H1 (cell line): ENCODE measurements around the gene LGALS12. TPM values are rescaled to one million over a fixed set of nuclear protein-coding genes. Genes with fewer than 3 reads are reported as not detected.

Source experiments
- CTCF ChIA-PET: fragments of 300-600 bp; sonication (Branson Sonifier 250); formaldehyde crosslinking; loops from one replicate; lab custom pipeline; 2021; ENCODE audit not compliant: partially characterized antibody; lab: Charles Lee
- POLR2A ChIA-PET: fragments of 300-600 bp; sonication (Branson Sonifier 250); formaldehyde crosslinking; loops from one replicate; lab custom pipeline; 2021; ENCODE audit warnings: inconsistent platforms; ENCODE audit not compliant: partially characterized antibody; lab: Charles Lee
- DNase-seq, 2 experiments: peaks; one replicate each; pipeline versions ENCODE4 v3.0.0 to v3.0.0-alpha.2; 2010 to 2022; ENCODE audit warnings: low spot score in 2 of 2, low read depth in 1 of 2, mixed read lengths in 1 of 2
- FAIRE-seq: peaks from 2 replicates; lab custom pipeline; 2011; peaks lifted over from hg19 to GRCh38; lab: Jason Lieb, UNC
- H2AFZ ChIP-seq: 2 replicates; pipeline ENCODE4 v1.8.1; 2012; ENCODE audit warnings: low read length, inconsistent platforms
- H2AK5ac ChIP-seq: 2 replicates; pipeline ENCODE4 v1.6.1; 2013; ENCODE audit warnings: low read depth, low read length
- H2BK120ac ChIP-seq: replicated peaks from 2 replicates; pipeline ENCODE3; 2013; ENCODE audit warnings: low read depth, low read length, inconsistent platforms
- H2BK12ac ChIP-seq: 2 replicates; pipeline ENCODE4 v1.6.1; 2013; ENCODE audit warnings: low read depth, low read length
- H2BK15ac ChIP-seq: 2 replicates; pipeline ENCODE4 v1.6.1; 2013; ENCODE audit warnings: low read length
- H2BK20ac ChIP-seq: 2 replicates; pipeline ENCODE4 v1.6.1; 2013; ENCODE audit warnings: low read length
- H2BK5ac ChIP-seq: 2 replicates; pipeline ENCODE4 v1.6.1; 2013; ENCODE audit warnings: low read depth, low read length
- H3K14ac ChIP-seq: 2 replicates; pipeline ENCODE4 v1.6.1; 2013; ENCODE audit warnings: inconsistent platforms; ENCODE audit not compliant: insufficient read length
- H3K18ac ChIP-seq: 2 replicates; pipeline ENCODE4 v1.6.1; 2013; ENCODE audit warnings: low read length; ENCODE audit errors: extremely low read depth
- H3K23ac ChIP-seq: 2 replicates; pipeline ENCODE4 v1.6.1; 2013; ENCODE audit warnings: inconsistent platforms; ENCODE audit not compliant: insufficient read length
- H3K23me2 ChIP-seq: 2 replicates; pipeline ENCODE4 v1.6.1; 2013; ENCODE audit warnings: low read depth, low read length
- H3K27ac ChIP-seq: 2 replicates; pipeline ENCODE4 v1.6.1; 2011; ENCODE audit warnings: low read depth, low read length, inconsistent platforms
- H3K27me3 ChIP-seq, 4 experiments: replicated peaks in 1 of 4; 1 replicate in 1 of 4; 2 replicates in 3 of 4; pipeline versions ENCODE4 v1.6.1 to v1.8.1; 2011 to 2013; ENCODE audit warnings: low read length in 3 of 4, mild to moderate bottlenecking in 3 of 4, inconsistent platforms in 2 of 4, mixed read lengths in 2 of 4, moderate library complexity in 1 of 4; ENCODE audit not compliant: control insufficient read depth in 3 of 4, insufficient read depth in 3 of 4; ENCODE audit errors: extremely low read depth in 1 of 4
- H3K36me3 ChIP-seq, 4 experiments: 2 replicates each; pipeline versions ENCODE4 v1.6.1 to v1.8.1; 2011 to 2013; ENCODE audit warnings: mild to moderate bottlenecking in 4 of 4, low read length in 3 of 4, moderate library complexity in 2 of 4, control low read depth in 1 of 4, inconsistent platforms in 1 of 4; ENCODE audit not compliant: insufficient read depth in 4 of 4, control insufficient read depth in 2 of 4
- H3K4ac ChIP-seq: replicated peaks from 2 replicates; pipeline ENCODE3; 2013; ENCODE audit warnings: low read length, low read depth, mixed read lengths, inconsistent platforms; ENCODE audit not compliant: insufficient read length
- H3K4me1 ChIP-seq, 4 experiments: replicated peaks in 1 of 4; 1 replicate in 1 of 4; 2 replicates in 3 of 4; pipeline versions ENCODE4 v1.6.1 to v1.8.1; 2011 to 2013; ENCODE audit warnings: low read length in 3 of 4, inconsistent platforms in 2 of 4, mixed read lengths in 1 of 4; ENCODE audit not compliant: insufficient read depth in 4 of 4, control insufficient read depth in 3 of 4
- H3K4me2 ChIP-seq, 2 experiments: 2 replicates each; pipeline versions ENCODE4 v1.6.1 to v1.8.1; 2011 to 2013; ENCODE audit warnings: low read depth in 2 of 2, low read length in 2 of 2, control low read depth in 1 of 2, inconsistent platforms in 1 of 2, mild to moderate bottlenecking in 1 of 2; ENCODE audit not compliant: insufficient read depth in 1 of 2
- H3K4me3 ChIP-seq, 4 experiments: fragments of 200-600, 300-600 bp in 1 of 4; sonication (generic), shearing (Covaris generic), sonication (Bioruptor Twin) in 1 of 4; 2 replicates each; pipeline versions ENCODE4 v1.5.1 to v1.8.1; 2011 to 2016; ENCODE audit warnings: low read length in 4 of 4, low read depth in 3 of 4, control low read depth in 2 of 4, inconsistent platforms in 2 of 4, mild to moderate bottlenecking in 2 of 4, mixed read lengths in 1 of 4, moderate library complexity in 1 of 4; ENCODE audit not compliant: insufficient read depth in 2 of 4; ENCODE audit errors: extremely low read depth in 1 of 4
- H3K56ac ChIP-seq: replicated peaks from 2 replicates; pipeline ENCODE3; 2013; ENCODE audit warnings: low read depth, mild to moderate bottlenecking, mixed read lengths, low read length, inconsistent platforms; ENCODE audit not compliant: insufficient read length
- H3K79me1 ChIP-seq: 2 replicates; pipeline ENCODE4 v1.6.1; 2013; ENCODE audit warnings: low read depth, low read length, control low read depth
- H3K79me2 ChIP-seq, 2 experiments: 2 replicates each; pipeline versions ENCODE4 v1.6.1 to v1.8.1; 2012 to 2013; ENCODE audit warnings: low read length in 2 of 2, mild to moderate bottlenecking in 2 of 2, inconsistent platforms in 1 of 2; ENCODE audit not compliant: insufficient read depth in 2 of 2, control insufficient read depth in 1 of 2
- H3K9ac ChIP-seq, 4 experiments: replicated peaks in 1 of 4; 1 replicate in 1 of 4; 2 replicates in 3 of 4; pipeline versions ENCODE4 v1.6.1 to v1.8.1; 2011 to 2013; ENCODE audit warnings: low read depth in 3 of 4, low read length in 3 of 4, control low read depth in 2 of 4, mild to moderate bottlenecking in 2 of 4, moderate library complexity in 2 of 4, inconsistent platforms in 1 of 4; ENCODE audit errors: extremely low read depth in 1 of 4
- H3K9me3 ChIP-seq, 2 experiments: 2 replicates each; pipeline versions ENCODE4 v1.6.1 to v1.8.1; 2012 to 2013; ENCODE audit warnings: mild to moderate bottlenecking in 2 of 2, moderate library complexity in 2 of 2, control low read depth in 1 of 2, inconsistent platforms in 1 of 2, low read depth in 1 of 2, low read length in 1 of 2, mixed read lengths in 1 of 2; ENCODE audit not compliant: insufficient read depth in 2 of 2
- H4K20me1 ChIP-seq, 2 experiments: replicated peaks in 1 of 2; 2 replicates each; pipeline versions ENCODE3 to v1.8.1; 2011 to 2013; ENCODE audit warnings: inconsistent platforms in 2 of 2, low read length in 2 of 2, mild to moderate bottlenecking in 1 of 2; ENCODE audit not compliant: insufficient read depth in 2 of 2, control insufficient read depth in 1 of 2
- H4K5ac ChIP-seq: 2 replicates; pipeline ENCODE4 v1.6.1; 2013; ENCODE audit warnings: low read length, low read depth, mixed read lengths, inconsistent platforms; ENCODE audit not compliant: insufficient read length
- H4K8ac ChIP-seq: 2 replicates; pipeline ENCODE4 v1.8.0; 2013; ENCODE audit warnings: mild to moderate bottlenecking, moderate library complexity, low read length, inconsistent platforms; ENCODE audit not compliant: insufficient read depth; ENCODE audit errors: extremely low read depth
- H4K91ac ChIP-seq: replicated peaks from 2 replicates; pipeline ENCODE3; 2013; ENCODE audit warnings: low read length, mixed read lengths, inconsistent platforms; ENCODE audit not compliant: insufficient read length
- GTF2F1 ChIP-seq: IDR thresholded peaks from 2 replicates; pipeline ENCODE4 v1.6.1; 2012; ENCODE audit warnings: low read depth, low read length, improper control_type of control experiment, borderline replicate concordance
- WGBS, 2 experiments: shearing (Covaris generic) in 1 of 2; methylation state at CpG; one replicate each; pipeline versions ENCODE4 v1.1.6 to v1.1.7; 2013 to 2015; ENCODE audit warnings: low lambda C conversion rate in 2 of 2, mixed read lengths in 2 of 2, inconsistent platforms in 1 of 2, low coverage in 1 of 2, missing lambda C conversion rate in 1 of 2; ENCODE audit not compliant: insufficient replicate concordance in 2 of 2, insufficient coverage in 1 of 2, insufficient read length in 1 of 2; ENCODE audit errors: extremely low coverage in 1 of 2, missing lambda C conversion rate in 1 of 2; 5-methylcytosine and 5-hydroxymethylcytosine counted together
- polyA plus RNA-seq, 7 experiments: library from polyadenylated mRNA; depleted of rRNA in 3 of 7; stranded (reverse) in 5 of 7; unstranded in 2 of 7; fragments of >200 nt in 5 of 7; fragments of 200-250 nt in 2 of 7; gene quantifications; 1 replicate in 5 of 7; 2 replicates in 1 of 7; 4 replicates in 1 of 7; pipeline versions ENCODE4 v1.2.1 to v1.2.3, GENCODE V29; 2011 to 2013; ENCODE audit warnings: missing spikeins in 2 of 7, mixed read lengths in 2 of 7
- total RNA-seq: library from RNA; stranded (reverse); fragmentation: NEBNext Ultra II Directional; extraction: Animal tissue kit (Norgen Biotek cat#: 25700); gene quantifications from 2 replicates; pipeline ENCODE4 v1.2.1, GENCODE V29; 2021

Gene LGALS12
- total and polyA plus RNA-seq, 2 of the 8 experiments (the other 6 are each of a cell fraction or from before 2014, with no cell fraction given), result 1.6 to 2.9 TPM

DNA sequence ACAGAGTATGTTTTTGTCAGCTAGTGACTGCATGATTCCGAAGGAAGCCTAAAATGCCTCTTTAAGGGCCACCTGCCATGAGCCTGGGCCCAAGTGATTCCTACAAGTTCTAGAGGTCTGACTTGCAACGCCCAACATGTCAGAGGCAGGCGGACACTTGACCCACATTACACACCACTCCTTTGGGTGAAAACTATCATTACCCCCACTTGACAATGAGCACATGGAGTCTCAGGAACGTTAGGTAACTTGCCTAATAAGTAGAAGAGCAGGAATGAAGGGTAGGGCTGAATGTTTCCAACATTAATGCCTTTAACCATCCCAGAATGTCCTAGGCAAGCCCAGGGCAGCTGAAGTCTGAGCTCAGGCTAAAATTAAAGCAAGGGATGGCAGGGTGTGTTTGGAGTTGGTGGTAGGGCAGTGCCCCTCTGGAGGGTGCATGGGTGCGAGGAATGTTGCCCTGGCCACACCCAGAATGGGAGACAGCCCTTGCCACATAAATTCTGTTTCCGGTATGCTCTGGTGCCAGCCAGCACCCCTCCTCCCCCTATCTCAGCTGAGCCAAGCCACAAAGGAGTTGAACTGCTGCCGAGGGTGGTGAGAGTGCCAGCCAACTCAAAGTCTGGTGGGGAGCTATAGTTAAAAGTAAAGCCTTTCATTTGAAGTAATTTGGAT lies 54.8 kb downstream of the LGALS12 start:
- Histone ChIP-seq H3K23me2 (no peaks in the 10 kb centered on the region; the same call in 1 of the 2 replicates), H3K27me3 (no peaks in the 10 kb centered on the region), H2BK15ac (0 out of 2 replicates have a peak overlapping the region, but pooled peaks have one; percentile 63), H3K23ac (no peak overlapping the region), H3K27ac (no peak overlapping the region), H3K14ac (no peak overlapping the region), H4K20me1 (no peaks in the 10 kb centered on the region), H3K4me1 (peaks cover 0 to 2% (median 0%) of the 10 kb centered on the region in 4 experiments; a peak in 2 of 7 replicates), H2BK120ac (no peak overlapping the region), H2BK20ac (0 out of 2 replicates have a peak overlapping the region, but pooled peaks have one; percentile 51), H2AFZ (no peak overlapping the region), H3K9ac (no peak overlapping the region), H2AK5ac (peak overlapping the region; percentile 15; the same call in 1 of the 2 replicates), H4K91ac (peak overlapping the region; percentile 15), H4K8ac (no peak overlapping the region), H3K79me1 (no peaks in the 10 kb centered on the region), H3K79me2 (no peaks in the 10 kb centered on the region), H3K4ac (peak overlapping the region; percentile 40), H2BK5ac (peak overlapping the region; percentile 57; the same call in 1 of the 2 replicates), H3K36me3 (no peaks in the 10 kb centered on the region), H3K56ac (no peak overlapping the region), H2BK12ac (peak overlapping the region; percentile 82; the same call in 1 of the 2 replicates), H3K9me3 (no peaks in the 10 kb centered on the region), H3K18ac (no peak overlapping the region), H3K4me2 (no peak overlapping the region), H4K5ac (no peak overlapping the region), H3K4me3 (no peak overlapping the region)
- DNase-seq (no peak), FAIRE-seq (no peak)
- ChIA-PET CTCF (interaction anchor here (0.9 kb wide), 1 partner anchor 12 kb away, joined by 4 read pairs; no protein-coding TSS in a partner anchor), POLR2A (interaction anchor here (3.7 kb wide), 1 partner anchor 8 kb away, joined by 12 read pairs; no protein-coding TSS in a partner anchor)
- WGBS, 2 experiments, result 89% methylated on average over 7 of the region's 7 CpGs; no CpG with 5 or more reads in 1 of the 2 experiments
- TF ChIP-seq GTF2F1, result no peak
